ACC112 (cell line): Measurements from ENCODE around the gene ATP13A3.

Experiments
- H2AFZ ChIP-seq: fragments of 200-600 bp; sonication (generic); one replicate; pipeline ENCODE4 v1.6.0; 2017; ENCODE audit warnings: antibody characterized with exemption, low read length; ENCODE audit not compliant: unreplicated experiment
- H3K27ac ChIP-seq: fragments of 200-600 bp; sonication (generic); 2 replicates; pipeline ENCODE4 v1.5.1; 2014; ENCODE audit warnings: low read depth, mild to moderate bottlenecking, antibody characterized with exemption, low read length, moderate library complexity
- H3K27me3 ChIP-seq: fragments of 200-600 bp; sonication (generic); 2 replicates; pipeline ENCODE4 v1.6.1; 2014; ENCODE audit warnings: mild to moderate bottlenecking, antibody characterized with exemption, low read length, moderate library complexity, mixed read lengths; ENCODE audit not compliant: insufficient read depth
- H3K36me3 ChIP-seq: fragments of 200-600 bp; sonication (generic); 2 replicates; pipeline ENCODE4 v1.6.1; 2016; ENCODE audit warnings: mild to moderate bottlenecking, antibody characterized with exemption, low read length, moderate library complexity, mixed read lengths; ENCODE audit not compliant: insufficient read depth
- H3K4me1 ChIP-seq: fragments of 200-600 bp; sonication (generic); one replicate; pipeline ENCODE4 v1.6.1; 2016; ENCODE audit warnings: low read length, mixed read lengths; ENCODE audit not compliant: insufficient read depth, unreplicated experiment, control insufficient read depth
- H3K4me3 ChIP-seq: fragments of 200-600 bp; sonication (generic); 2 replicates; pipeline ENCODE4 v1.5.1; 2014; ENCODE audit warnings: mild to moderate bottlenecking, low read depth, low read length
- H3K79me2 ChIP-seq: fragments of 200-600 bp; sonication (generic); one replicate; pipeline ENCODE4 v1.6.0; 2016; ENCODE audit warnings: low read length; ENCODE audit not compliant: control insufficient read depth, unreplicated experiment, insufficient read depth

ATP13A3 gene

GRCh38 chr3:194396539-194396858, 90.3 kb downstream of the ATP13A3 start:
- H3K79me2 ChIP-seq = no peaks in the 10 kb centered on the region
- H3K36me3 ChIP-seq = no peaks in the 10 kb centered on the region
- H2AFZ ChIP-seq = no peak overlapping the region
- no peaks in the 10 kb centered on the region for H3K4me1 ChIP-seq
- H3K27ac ChIP-seq = no peak overlapping the region
- no peak overlapping the region for H3K4me3 ChIP-seq
- peaks cover 28% of the 10 kb centered on the region for H3K27me3 ChIP-seq

- Histone ChIP-seq H3K27ac (no peak overlapping the region), H3K4me3 (no peak overlapping the region)
These were observed 90.8 kb downstream of the ATP13A3 start for GRCh38 chr3:194395778-194396538.

GRCh38 chr3:194395212-194395611, 91.6 kb downstream of the ATP13A3 start:
- H3K27ac ChIP-seq = no peak overlapping the region
- peaks cover 41% of the 10 kb centered on the region for H3K27me3 ChIP-seq
- H2AFZ ChIP-seq = no peak overlapping the region
- no peak overlapping the region for H3K4me3 ChIP-seq
- no peaks in the 10 kb centered on the region for H3K79me2 ChIP-seq
- no peaks in the 10 kb centered on the region for H3K36me3 ChIP-seq
- H3K4me1 ChIP-seq = no peaks in the 10 kb centered on the region

More at GRCh38 chr3:194395778-194396538, 90.8 kb downstream of the ATP13A3 start:
- no peaks in the 10 kb centered on the region for H3K36me3 ChIP-seq
- no peak overlapping the region for H2AFZ ChIP-seq
- peaks cover 34% of the 10 kb centered on the region for H3K27me3 ChIP-seq
- no peaks in the 10 kb centered on the region for H3K79me2 ChIP-seq
- H3K4me1 ChIP-seq = no peaks in the 10 kb centered on the region

GRCh38 chr3:194392576-194392975, 94.2 kb downstream of the ATP13A3 start:
- H3K36me3 ChIP-seq = no peaks in the 10 kb centered on the region
- no peak overlapping the region for H3K4me3 ChIP-seq
- peaks cover 35% of the 10 kb centered on the region for H3K27me3 ChIP-seq

GRCh38 chr3:194390835-194391234, 96.0 kb downstream of the ATP13A3 start:
- Histone ChIP-seq H3K4me3 (no peak overlapping the region), H3K4me1 (no peaks in the 10 kb centered on the region), H3K27me3 (peaks cover 25% of the 10 kb centered on the region), H2AFZ (no peak overlapping the region), H3K79me2 (no peaks in the 10 kb centered on the region), H3K27ac (no peak overlapping the region), H3K36me3 (no peaks in the 10 kb centered on the region)

More at GRCh38 chr3:194392576-194392975, 94.2 kb downstream of the ATP13A3 start:
- H3K27ac ChIP-seq = no peak overlapping the region
- H3K79me2 ChIP-seq = no peaks in the 10 kb centered on the region
- no peak overlapping the region for H2AFZ ChIP-seq
- H3K4me1 ChIP-seq = no peaks in the 10 kb centered on the region

- H3K4me1 ChIP-seq = no peaks in the 10 kb centered on the region
- H3K4me3 ChIP-seq = no peak overlapping the region
- no peak overlapping the region for H2AFZ ChIP-seq
- H3K36me3 ChIP-seq = no peaks in the 10 kb centered on the region
- peaks cover 33% of the 10 kb centered on the region for H3K27me3 ChIP-seq
- no peaks in the 10 kb centered on the region for H3K79me2 ChIP-seq
- no peak overlapping the region for H3K27ac ChIP-seq
These were observed 97.5 kb downstream of the ATP13A3 start for GRCh38 chr3:194389269-194389668.

- no peaks in the 10 kb centered on the region for H3K4me1 ChIP-seq
- H2AFZ ChIP-seq = no peak overlapping the region
- H3K4me3 ChIP-seq = no peak overlapping the region
- peaks cover 33% of the 10 kb centered on the region for H3K27me3 ChIP-seq
- no peak overlapping the region for H3K27ac ChIP-seq
- H3K36me3 ChIP-seq = no peaks in the 10 kb centered on the region
- H3K79me2 ChIP-seq = no peaks in the 10 kb centered on the region
These were observed 98.8 kb downstream of the ATP13A3 start for GRCh38 chr3:194387926-194388418.

- H3K4me3 ChIP-seq = no peak overlapping the region
- peaks cover 32% of the 10 kb centered on the region for H3K27me3 ChIP-seq
- no peaks in the 10 kb centered on the region for H3K36me3 ChIP-seq
- no peaks in the 10 kb centered on the region for H3K79me2 ChIP-seq
- no peaks in the 10 kb centered on the region for H3K4me1 ChIP-seq
- H3K27ac ChIP-seq = no peak overlapping the region
- no peak overlapping the region for H2AFZ ChIP-seq
These were observed 99.5 kb downstream of the ATP13A3 start for GRCh38 chr3:194387276-194387675.

- Histone ChIP-seq H3K4me1 (no peaks in the 10 kb centered on the region), H3K36me3 (no peaks in the 10 kb centered on the region), H3K27ac (no peak overlapping the region), H3K27me3 (peaks cover 29% of the 10 kb centered on the region), H3K79me2 (no peaks in the 10 kb centered on the region), H3K4me3 (no peak overlapping the region), H2AFZ (no peak overlapping the region)
These were observed 100.2 kb downstream of the ATP13A3 start for GRCh38 chr3:194386648-194387047.

- Histone ChIP-seq H3K79me2 (no peaks in the 10 kb centered on the region), H2AFZ (no peak overlapping the region), H3K4me1 (no peaks in the 10 kb centered on the region), H3K27ac (no peak overlapping the region), H3K4me3 (no peak overlapping the region), H3K27me3 (peaks cover 24% of the 10 kb centered on the region), H3K36me3 (no peaks in the 10 kb centered on the region)
These were observed 100.7 kb downstream of the ATP13A3 start for GRCh38 chr3:194386066-194386465.

GRCh38 chr3:194384569-194385001, 102.2 kb downstream of the ATP13A3 start:
- no peaks in the 10 kb centered on the region for H3K4me1 ChIP-seq
- no peak overlapping the region for H3K27ac ChIP-seq
- H3K27me3 ChIP-seq = peaks cover 21% of the 10 kb centered on the region
- H3K36me3 ChIP-seq = no peaks in the 10 kb centered on the region
- H3K79me2 ChIP-seq = no peaks in the 10 kb centered on the region
- H3K4me3 ChIP-seq = no peak overlapping the region
- no peak overlapping the region for H2AFZ ChIP-seq
